K562 (cell line): ENCODE data around the gene PTGR1. TPM values are rescaled to one million over a fixed set of nuclear protein-coding genes. Genes with fewer than 3 reads are reported as not detected.

ENCODE experiments used
- ATF7 ChIP-seq: fragments of 450-650 bp; IDR thresholded peaks from 2 replicates; pipeline ENCODE4 v1.7.1; 2014; ENCODE audit warnings: mild to moderate bottlenecking, moderate library complexity
- CBX3 ChIP-seq, 2 experiments: IDR thresholded peaks; 1 replicate in 1 of 2; 2 replicates in 1 of 2; pipeline ENCODE4 v1.6.1; 2012; ENCODE audit warnings: inconsistent platforms in 2 of 2, low read length in 2 of 2, borderline replicate concordance in 1 of 2, control low read depth in 1 of 2
- DACH1 ChIP-seq: fragments of 450-650 bp; IDR thresholded peaks from 2 replicates; pipeline ENCODE4 v1.6.1; 2018; ENCODE audit not compliant: partially characterized antibody
- DNMT1 ChIP-seq: fragments of 450-650 bp; IDR thresholded peaks from 2 replicates; pipeline ENCODE4 v1.6.1; 2016; ENCODE audit warnings: antibody characterized with exemption, mild to moderate bottlenecking
- ETV5 ChIP-seq: sonication (generic); formaldehyde crosslinking; IDR thresholded peaks from 2 replicates; pipeline ENCODE4 v1.4.0; 2020; ENCODE audit warnings: low read depth, mild to moderate bottlenecking, missing genetic modification reagents
- FUS ChIP-seq: fragments of 200-400 bp; formaldehyde crosslinking; optimal IDR thresholded peaks from 2 replicates; pipeline ENCODE3; 2017; ENCODE audit warnings: low read depth, low read length
- HIVEP1 ChIP-seq: fragments of 250-450 bp; sonication (Bioruptor Pico); IDR thresholded peaks from 2 replicates; pipeline ENCODE4 v1.4.0; 2020; ENCODE audit warnings: mild to moderate bottlenecking
- KAT8 ChIP-seq: fragments of 450-650 bp; IDR thresholded peaks from 2 replicates; pipeline ENCODE4 v1.6.1; 2016; ENCODE audit warnings: low read depth, mild to moderate bottlenecking
- MTA2 ChIP-seq: fragments of 450-650 bp; IDR thresholded peaks from 2 replicates; pipeline ENCODE4 v1.6.1; 2016; ENCODE audit warnings: low read depth
- MXI1 ChIP-seq: IDR thresholded peaks from 2 replicates; pipeline ENCODE4 v1.6.1; 2011; ENCODE audit warnings: low read depth, mild to moderate bottlenecking, improper control_type of control experiment, low read length
- NCOA6 ChIP-seq: fragments of 450-650 bp; IDR thresholded peaks from 2 replicates; pipeline ENCODE4 v1.6.1; 2017; ENCODE audit warnings: mild to moderate bottlenecking
- PML ChIP-seq: IDR thresholded peaks from 2 replicates; pipeline ENCODE4 v1.6.1; 2012; ENCODE audit warnings: low read length, inconsistent platforms
- RUNX1 ChIP-seq: sonication (generic); IDR thresholded peaks from 2 replicates; pipeline ENCODE4 v1.6.1; 2016; ENCODE audit warnings: antibody characterized with exemption, low read depth
- SMARCA4 ChIP-seq: fragments of 450-650 bp; IDR thresholded peaks from 2 replicates; pipeline ENCODE4 v1.6.1; 2016
- SMARCC2 ChIP-seq: fragments of 450-650 bp; IDR thresholded peaks from 2 replicates; pipeline ENCODE4 v1.6.1; 2017; ENCODE audit warnings: antibody characterized with exemption, moderate library complexity, mild to moderate bottlenecking, low read depth
- SP2 ChIP-seq: IDR thresholded peaks from 2 replicates; pipeline ENCODE4 v1.6.1; 2011; ENCODE audit warnings: mild to moderate bottlenecking, low read depth, low read length, moderate library complexity; ENCODE audit not compliant: poor library complexity, severe bottlenecking; ENCODE audit errors: extremely low read depth
- SRSF3 ChIP-seq: fragments of 200-400 bp; formaldehyde crosslinking; IDR thresholded peaks from 2 replicates; pipeline ENCODE4 v1.6.1; 2016; ENCODE audit warnings: mild to moderate bottlenecking, low read length, moderate library complexity; ENCODE audit not compliant: insufficient read depth
- ZFP1 ChIP-seq: fragments of 450-650 bp; formaldehyde crosslinking; IDR thresholded peaks from 2 replicates; pipeline ENCODE4 v1.4.0; 2020; ENCODE audit warnings: mild to moderate bottlenecking, mixed read lengths
- ZNF134 ChIP-seq: fragments of 250-450 bp; sonication (Bioruptor Pico); conservative IDR thresholded peaks from 2 replicates; pipeline ENCODE4 v1.4.0; 2020
- polyA plus RNA-seq, 8 experiments: library from polyadenylated mRNA; depleted of rRNA in 4 of 8; stranded (reverse) in 5 of 8; unstranded in 3 of 8; fragments of >200 nt; fragmentation: Nextera tagmentation in 2 of 8; fragmentation: Illumina TruSeq in 1 of 8; extraction: Ambion mirVana in 2 of 8; extraction: Trizol in 1 of 8; gene quantifications; 2 replicates each; pipeline versions ENCODE4 v1.2.1 to v1.2.3, GENCODE V29; 2011 to 2014; ENCODE audit warnings: inconsistent platforms in 1 of 8, missing spikeins in 1 of 8
- total RNA-seq, 7 experiments: library from RNA; depleted of rRNA in 6 of 7; stranded (reverse); fragments of >200 nt in 6 of 7; fragmentation: Illumina TruSeq in 2 of 7; extraction: Trizol in 2 of 7; gene quantifications; 2 replicates each; pipeline versions ENCODE4 v1.2.1 to v1.2.3, GENCODE V29; 2011 to 2021; ENCODE audit warnings: low replicate concordance in 1 of 7
- TF ChIP-seq, protein P1 (sequence below): sonication (generic); formaldehyde crosslinking; IDR thresholded peaks from 2 replicates; pipeline ENCODE4 v1.9.0; 2022; ENCODE audit warnings: mild to moderate bottlenecking, missing genetic modification reagents
- TF ChIP-seq, protein P2 (sequence below): fragments of 250-450 bp; sonication (Bioruptor Pico); IDR thresholded peaks from 2 replicates; pipeline ENCODE4 v1.5.0; 2021; ENCODE audit warnings: mild to moderate bottlenecking, moderate library complexity
- TF ChIP-seq, protein P3 (sequence below): fragments of 450-650 bp; formaldehyde crosslinking; IDR thresholded peaks from 2 replicates; pipeline ENCODE4 v1.4.0; 2022; ENCODE audit warnings: missing genetic modification characterization
- TF ChIP-seq, protein P4 (sequence below): sonication (generic); formaldehyde crosslinking; IDR thresholded peaks from 2 replicates; pipeline ENCODE4 v1.8.1; 2023; ENCODE audit warnings: mild to moderate bottlenecking, missing genetic modification reagents

Gene PTGR1
- total and polyA plus RNA-seq, 9 of the 15 experiments (the other 6 are each of a cell fraction or from before 2014, with no cell fraction given): 0.22 TPM; not detected in 8

DNA sequence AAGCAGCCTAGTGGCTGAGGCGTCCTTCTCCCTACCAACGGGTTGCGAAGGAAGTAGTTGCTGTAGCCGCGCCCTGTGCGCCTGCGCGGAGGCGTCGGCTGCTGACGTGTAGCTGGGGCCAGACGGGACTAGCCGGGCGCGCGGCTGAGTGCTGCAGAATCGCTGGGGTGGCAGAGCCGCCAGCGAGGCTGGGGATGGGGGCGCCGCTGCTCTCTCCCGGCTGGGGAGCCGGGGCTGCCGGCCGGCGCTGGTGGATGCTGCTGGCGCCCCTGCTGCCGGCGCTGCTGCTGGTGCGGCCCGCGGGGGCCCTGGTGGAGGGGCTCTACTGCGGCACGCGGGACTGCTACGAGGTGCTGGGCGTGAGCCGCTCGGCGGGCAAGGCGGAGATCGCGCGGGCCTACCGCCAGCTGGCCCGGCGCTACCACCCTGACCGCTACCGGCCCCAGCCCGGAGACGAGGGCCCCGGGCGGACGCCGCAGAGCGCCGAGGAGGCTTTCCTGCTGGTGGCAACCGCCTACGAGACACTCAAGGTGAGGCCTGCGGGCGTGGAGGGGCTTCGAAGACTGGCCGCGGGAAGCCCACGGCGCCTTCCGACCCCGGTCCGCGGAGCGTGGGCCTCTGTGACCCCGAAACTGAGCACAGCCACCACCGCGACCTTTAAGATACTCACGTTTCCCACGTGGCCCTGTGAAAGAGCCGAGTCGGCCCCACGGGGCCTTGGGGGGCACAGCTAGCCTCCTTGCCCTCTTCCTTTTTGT is 31.9 kb upstream of the PTGR1 start, which contains the start of gene DNAJC25 (continued):
- TF ChIP-seq DNMT1 (no peak), DACH1 (no peak), RUNX1 (no peak), KAT8 (no peak), PML (peak; percentile 77; the same call in 1 of the 2 replicates), ETV5 (no peak), SP2 (no peak), MTA2 (no peak), SMARCA4 (no peak), FUS (peak; percentile 62), ATF7 (peak; percentile 86; the same call in 1 of the 2 replicates), SRSF3 (no peak), HIVEP1 (CRISPR knock-in tag) (no peak), CBX3 (IDR thresholded peaks at IDR 0.05; ENCODE audit: borderline replicate concordance in 1 of 2, low read length in 2 of 2) (no peak), MXI1 (0 out of 2 replicates have a peak, but pooled peaks have one; percentile 56), SMARCC2 (no peak), ZFP1 (CRISPR knock-in tag) (no peak), ZNF134 (no peak), NCOA6 (no peak)
- TF ChIP-seq, protein P1, sequence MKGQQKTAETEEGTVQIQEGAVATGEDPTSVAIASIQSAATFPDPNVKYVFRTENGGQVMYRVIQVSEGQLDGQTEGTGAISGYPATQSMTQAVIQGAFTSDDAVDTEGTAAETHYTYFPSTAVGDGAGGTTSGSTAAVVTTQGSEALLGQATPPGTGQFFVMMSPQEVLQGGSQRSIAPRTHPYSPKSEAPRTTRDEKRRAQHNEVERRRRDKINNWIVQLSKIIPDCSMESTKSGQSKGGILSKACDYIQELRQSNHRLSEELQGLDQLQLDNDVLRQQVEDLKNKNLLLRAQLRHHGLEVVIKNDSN (CRISPR knock-in tag): no peak
- TF ChIP-seq, protein P2, sequence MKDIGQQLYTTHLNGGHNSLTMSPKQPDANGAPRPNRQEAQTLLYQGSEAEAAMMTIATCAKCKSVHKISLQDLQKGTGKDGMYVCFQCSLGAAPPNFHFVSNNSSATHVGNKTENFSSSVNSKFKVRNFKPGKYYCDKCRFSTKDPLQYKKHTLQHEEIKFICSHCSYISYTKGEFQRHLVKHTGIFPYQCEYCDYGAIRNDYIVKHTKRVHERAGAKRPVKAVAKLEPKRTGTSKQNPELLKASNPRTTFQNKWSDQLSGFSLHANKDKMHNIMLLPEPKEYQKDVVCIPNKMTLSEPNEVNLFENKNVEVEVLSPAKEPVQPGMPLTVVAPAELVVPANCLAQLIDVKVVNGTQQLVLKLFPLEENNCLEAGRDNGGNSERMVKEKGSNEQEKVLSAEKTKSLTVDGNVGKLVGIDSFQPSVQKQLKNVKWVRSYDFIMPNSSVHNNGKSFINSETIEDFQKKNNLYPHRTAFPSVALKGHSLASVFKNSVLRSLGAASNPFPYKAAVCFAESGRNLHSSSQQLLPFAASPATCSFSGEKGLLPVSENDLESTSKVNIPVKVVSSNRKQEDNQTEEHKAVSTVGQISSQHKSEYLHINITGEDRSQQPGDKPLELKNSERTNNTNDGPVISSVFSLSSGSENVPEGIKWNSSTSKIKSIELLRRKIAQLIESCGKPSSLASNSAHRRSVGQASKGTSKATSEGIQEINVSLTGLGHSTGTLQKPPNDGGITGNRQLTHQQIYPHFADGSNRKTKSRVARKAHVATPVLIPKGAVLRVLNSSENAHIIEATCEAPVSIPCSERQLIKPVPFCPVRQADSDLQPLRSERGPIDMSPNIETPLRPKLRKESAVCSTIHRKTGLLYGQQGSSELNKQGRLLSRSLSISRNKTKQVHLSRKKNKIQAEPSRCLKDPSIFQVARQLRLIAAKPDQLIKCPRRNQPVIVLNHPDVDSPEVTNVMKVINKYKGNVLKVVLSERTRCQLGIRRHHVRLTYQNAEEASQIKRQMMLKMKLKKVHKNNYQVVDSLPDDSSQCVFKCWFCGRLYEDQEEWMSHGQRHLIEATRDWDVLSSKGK (CRISPR knock-in tag): no peak
- TF ChIP-seq, protein P3, sequence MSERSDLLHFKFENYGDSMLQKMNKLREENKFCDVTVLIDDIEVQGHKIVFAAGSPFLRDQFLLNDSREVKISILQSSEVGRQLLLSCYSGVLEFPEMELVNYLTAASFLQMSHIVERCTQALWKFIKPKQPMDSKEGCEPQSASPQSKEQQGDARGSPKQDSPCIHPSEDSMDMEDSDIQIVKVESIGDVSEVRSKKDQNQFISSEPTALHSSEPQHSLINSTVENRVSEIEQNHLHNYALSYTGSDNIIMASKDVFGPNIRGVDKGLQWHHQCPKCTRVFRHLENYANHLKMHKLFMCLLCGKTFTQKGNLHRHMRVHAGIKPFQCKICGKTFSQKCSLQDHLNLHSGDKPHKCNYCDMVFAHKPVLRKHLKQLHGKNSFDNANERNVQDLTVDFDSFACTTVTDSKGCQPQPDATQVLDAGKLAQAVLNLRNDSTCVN: no peak
- TF ChIP-seq, protein P4, sequence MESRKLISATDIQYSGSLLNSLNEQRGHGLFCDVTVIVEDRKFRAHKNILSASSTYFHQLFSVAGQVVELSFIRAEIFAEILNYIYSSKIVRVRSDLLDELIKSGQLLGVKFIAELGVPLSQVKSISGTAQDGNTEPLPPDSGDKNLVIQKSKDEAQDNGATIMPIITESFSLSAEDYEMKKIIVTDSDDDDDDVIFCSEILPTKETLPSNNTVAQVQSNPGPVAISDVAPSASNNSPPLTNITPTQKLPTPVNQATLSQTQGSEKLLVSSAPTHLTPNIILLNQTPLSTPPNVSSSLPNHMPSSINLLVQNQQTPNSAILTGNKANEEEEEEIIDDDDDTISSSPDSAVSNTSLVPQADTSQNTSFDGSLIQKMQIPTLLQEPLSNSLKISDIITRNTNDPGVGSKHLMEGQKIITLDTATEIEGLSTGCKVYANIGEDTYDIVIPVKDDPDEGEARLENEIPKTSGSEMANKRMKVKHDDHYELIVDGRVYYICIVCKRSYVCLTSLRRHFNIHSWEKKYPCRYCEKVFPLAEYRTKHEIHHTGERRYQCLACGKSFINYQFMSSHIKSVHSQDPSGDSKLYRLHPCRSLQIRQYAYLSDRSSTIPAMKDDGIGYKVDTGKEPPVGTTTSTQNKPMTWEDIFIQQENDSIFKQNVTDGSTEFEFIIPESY (CRISPR knock-in tag): no peak
